GM12874 (cell line): ENCODE data around the gene TRAK1.

Source experiments
- CTCF ChIP-seq: IDR thresholded peaks from 2 replicates; pipeline ENCODE4 v1.5.1; 2011; ENCODE audit warnings: low read depth, mild to moderate bottlenecking, control low read depth, low read length, moderate library complexity; ENCODE audit not compliant: insufficient read depth

Gene TRAK1

DNA sequence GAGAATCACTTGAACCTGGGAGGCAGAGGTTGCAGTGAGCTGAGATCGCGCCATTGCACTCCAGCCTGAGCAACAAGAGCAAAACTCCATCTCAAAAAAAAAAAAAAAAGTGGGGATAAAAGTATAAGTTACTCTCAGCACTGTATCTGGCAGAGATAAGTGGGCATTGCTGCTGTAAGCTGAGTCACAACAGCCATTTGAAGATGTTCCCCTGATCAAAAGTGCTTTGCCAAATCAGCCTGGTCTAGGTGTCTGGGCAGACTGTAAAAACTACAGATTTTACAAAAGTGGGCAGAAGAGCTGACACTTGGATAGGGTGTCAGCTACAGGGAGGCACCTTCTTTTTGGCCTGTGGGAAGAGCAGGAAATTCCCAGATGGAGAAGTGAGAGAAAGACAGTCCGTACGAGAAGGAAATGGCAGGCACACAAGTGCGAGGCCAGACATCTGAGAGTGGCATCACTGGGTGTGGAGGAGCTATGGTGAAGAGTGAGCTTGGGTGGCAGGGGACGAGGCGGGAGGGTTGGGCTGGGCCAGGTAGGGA, 78.5 kb downstream of the TRAK1 start:
- TF ChIP-seq CTCF = no peak

DNA sequence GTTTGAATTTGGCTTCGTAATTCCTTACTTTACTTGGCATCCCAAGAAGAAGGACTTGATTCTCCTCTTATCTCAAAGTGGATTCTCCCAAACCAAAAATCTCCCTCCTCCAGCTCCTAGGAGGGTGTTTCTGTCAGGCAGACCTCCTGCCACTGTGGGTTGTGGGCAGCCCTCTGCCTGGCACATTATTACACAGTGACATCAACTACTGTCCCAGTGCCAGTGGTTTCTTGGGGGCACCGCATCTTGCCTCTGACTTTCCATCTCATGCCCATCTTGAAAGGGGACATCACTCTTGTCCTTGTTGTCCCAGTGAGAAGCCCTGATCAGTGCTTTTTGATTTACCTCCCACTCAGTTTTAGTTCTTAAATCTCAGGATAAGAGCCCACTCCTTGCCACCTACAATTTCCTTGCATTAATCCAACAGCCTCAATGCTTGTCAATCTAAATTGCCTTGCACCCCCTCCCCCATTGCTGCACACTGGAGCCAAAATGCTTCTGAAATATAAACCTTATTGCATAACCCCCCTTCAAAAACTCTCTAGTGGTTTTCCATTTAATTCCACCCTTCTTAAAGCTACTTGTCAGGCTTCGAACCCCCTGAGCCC, 81.0 kb downstream of the TRAK1 start:
- TF ChIP-seq CTCF = no peak

DNA sequence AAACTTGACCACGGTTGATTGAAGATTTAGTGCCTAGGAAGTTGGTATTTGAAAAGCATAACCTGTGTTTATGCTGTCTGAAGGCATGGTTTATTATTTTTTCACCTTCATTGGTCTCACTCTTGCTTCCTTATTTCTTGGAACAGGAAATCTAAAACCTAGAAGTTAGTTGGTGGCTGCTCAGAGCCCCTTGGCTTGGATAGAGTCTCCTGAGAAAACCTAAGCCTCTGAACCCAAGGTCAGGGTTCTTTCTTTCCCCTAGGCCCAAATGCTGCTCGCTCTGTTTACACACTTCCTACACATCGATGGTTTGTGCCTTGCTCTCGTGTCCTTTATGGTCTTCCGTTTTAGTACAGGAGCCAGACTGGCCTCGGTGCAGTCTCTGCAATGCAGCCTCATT, 82.2 kb downstream of the TRAK1 start:
- TF ChIP-seq CTCF = no peak

DNA sequence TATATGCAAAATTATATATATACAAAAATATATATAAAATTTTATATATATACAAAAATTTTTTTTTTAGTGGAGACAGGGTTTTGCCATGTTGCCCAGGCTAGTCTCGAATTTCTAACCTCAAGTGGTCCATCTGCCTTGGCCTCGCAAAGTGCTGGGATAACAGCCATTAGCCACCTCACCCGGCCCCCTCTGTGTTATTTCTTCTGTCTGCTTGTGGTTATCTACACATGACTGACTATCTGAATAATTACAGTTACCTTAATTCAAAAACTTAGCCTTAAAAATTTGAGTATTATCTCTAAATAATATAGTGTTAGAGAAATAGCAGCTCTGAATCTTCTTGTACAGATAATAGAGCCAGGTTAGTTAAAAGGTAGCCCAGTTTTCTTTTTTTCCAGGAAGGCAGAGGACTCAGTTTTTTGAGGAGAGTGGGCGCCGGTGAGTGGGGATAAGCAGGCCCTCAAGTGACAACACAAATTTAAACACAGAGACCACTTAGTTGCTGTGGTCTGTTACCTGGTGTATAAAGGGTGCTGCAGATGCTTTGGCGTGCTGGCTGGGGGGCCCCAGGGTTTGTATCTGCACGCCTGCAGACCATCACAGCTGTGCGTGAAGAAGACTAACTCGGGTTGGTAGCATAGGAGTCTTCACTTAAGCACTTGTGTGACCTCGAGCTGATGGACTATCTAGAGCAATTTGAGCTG, 83.7 kb downstream of the TRAK1 start:
- TF ChIP-seq CTCF = no peak

DNA sequence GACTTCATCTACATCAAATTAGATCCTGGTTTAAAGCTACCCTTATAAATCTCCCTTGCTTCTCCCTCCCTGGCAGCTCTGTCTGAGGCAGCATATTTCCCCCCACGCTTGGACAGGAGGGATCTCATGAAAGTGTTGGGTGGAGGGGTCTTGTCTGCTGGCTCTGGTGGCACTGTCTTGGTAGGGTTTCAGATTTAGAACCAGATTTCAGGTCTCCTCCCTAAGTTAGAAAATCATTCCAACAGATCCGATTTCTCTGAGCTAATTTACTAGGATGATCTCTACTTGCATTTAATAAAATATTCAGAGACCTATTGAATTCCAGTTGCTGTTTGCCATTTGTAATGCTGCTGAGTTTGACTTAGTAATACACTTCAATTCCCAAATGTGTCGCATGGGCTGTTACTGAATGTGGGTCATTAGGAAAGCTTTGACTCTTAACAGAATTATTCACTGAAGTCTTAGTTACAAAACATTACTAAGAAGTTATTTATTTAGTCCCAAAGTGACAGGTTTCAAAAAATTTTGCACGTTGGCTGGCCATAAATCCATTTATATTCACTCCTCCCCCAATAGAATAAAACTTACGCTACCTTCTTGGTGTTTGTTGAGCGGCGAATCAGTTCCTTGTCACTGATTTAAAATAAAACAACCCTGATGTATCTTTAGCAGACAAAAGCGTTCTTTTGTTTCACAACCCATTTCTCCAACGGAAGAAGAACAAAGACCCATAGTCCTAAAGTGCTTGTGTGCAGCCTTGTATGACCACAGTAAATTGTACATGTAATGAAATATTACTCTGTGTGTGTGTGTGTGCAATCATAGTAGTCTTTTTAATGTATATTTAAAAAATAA, 84.5 kb downstream of the TRAK1 start:
- TF ChIP-seq CTCF = no peak

GRCh38 chr3:42176242-42177034, 85.3 kb downstream of the TRAK1 start:
- no peak for TF ChIP-seq CTCF
